Small intestine (tissue), 16 donors: ENCODE data around the gene ZNF107. TPM values are rescaled to one million over a fixed set of nuclear protein-coding genes. Genes with fewer than 3 reads are reported as not detected.

ENCODE experiments used
- DNase-seq, 2 donors: peaks; one replicate each; pipeline versions ENCODE4 v3.0.0 to v3.0.0-alpha.2; 2013
- FAIRE-seq: peaks from 2 replicates; lab custom pipeline; 2012; peaks lifted over from hg19 to GRCh38; lab: Jason Lieb, UNC
- H3K27ac ChIP-seq, 3 donors: one replicate each; pipeline ENCODE4 v1.5.1; 2013; ENCODE audit warnings: low read length in 2 of 3, mild to moderate bottlenecking in 2 of 3, control low read depth in 1 of 3, inconsistent platforms in 1 of 3, low read depth in 1 of 3, moderate library complexity in 1 of 3
- H3K27me3 ChIP-seq, 3 donors: one replicate each; pipeline ENCODE4 v1.6.1; 2013; ENCODE audit warnings: low read length in 3 of 3, inconsistent platforms in 1 of 3; ENCODE audit not compliant: control insufficient read depth in 3 of 3, insufficient read depth in 3 of 3
- H3K36me3 ChIP-seq, 3 donors: one replicate each; pipeline ENCODE4 v1.6.1; 2013; ENCODE audit warnings: low read length in 3 of 3, inconsistent platforms in 1 of 3, low read depth in 1 of 3, mild to moderate bottlenecking in 1 of 3, moderate library complexity in 1 of 3; ENCODE audit not compliant: control insufficient read depth in 3 of 3, insufficient read depth in 2 of 3
- H3K4me1 ChIP-seq, 3 donors: one replicate each; pipeline ENCODE4 v1.6.1; 2013; ENCODE audit warnings: low read length in 2 of 3, inconsistent platforms in 1 of 3, low read depth in 1 of 3, mild to moderate bottlenecking in 1 of 3, moderate library complexity in 1 of 3; ENCODE audit not compliant: control insufficient read depth in 3 of 3, insufficient read depth in 2 of 3
- H3K4me3 ChIP-seq, 3 donors: one replicate each; pipeline ENCODE4 v1.5.1; 2013; ENCODE audit warnings: low read length in 3 of 3, control low read depth in 1 of 3, inconsistent platforms in 1 of 3, low read depth in 1 of 3, mild to moderate bottlenecking in 1 of 3, moderate library complexity in 1 of 3
- H3K9me3 ChIP-seq, 2 donors: one replicate each; pipeline ENCODE4 v1.6.1; 2013; ENCODE audit warnings: low read depth in 1 of 2, low read length in 1 of 2; ENCODE audit not compliant: control insufficient read depth in 2 of 2, insufficient read depth in 1 of 2
- WGBS, 3 donors: extraction: QIAGEN DNeasy Blood & Tissue Kit; methylation state at CpG; one replicate each; pipeline ENCODE4 v1.1.7; 2013; 5-methylcytosine and 5-hydroxymethylcytosine counted together
- long read RNA-seq, 10 donors: transcript quantifications; one replicate each; lab custom pipeline, GENCODE V29; 2026
- polyA plus RNA-seq, 4 donors: library from polyadenylated mRNA; stranded (reverse) in 3 of 4; unstranded in 1 of 4; fragments of 200-250 nt in 3 of 4; fragments of 120-200 nt in 1 of 4; gene quantifications; one replicate each; pipeline versions ENCODE4 v1.2.1 to v1.2.3, GENCODE V29; 2013
- donor health status: healthy with polysubstance abuse.
- donor health status: control.
- donor health status: control.
- donor health status: Bipolar disorder and iron deficiency.
- donor health status: healthy.

ZNF107 gene
- 1 to 10 TPM in 2 of 4 donors, under 1 TPM in 2; 0.81 to 6.2 (median 1.7) TPM for polyA plus RNA-seq
- long read RNA-seq, donor 1, full-length matches to known transcripts: 7 of 7 reads
- long read RNA-seq, donor 1, partial matches to known transcripts: 0 of 7 reads
- long read RNA-seq, donor 1, other reads (novel, unspliced or antisense): 0 of 7 reads
- long read RNA-seq, donor 2, full-length matches to known transcripts: 1 of 1 reads
- long read RNA-seq, donor 2, partial matches to known transcripts: 0 of 1 reads
- long read RNA-seq, donor 2, other reads (novel, unspliced or antisense): 0 of 1 reads
- long read RNA-seq, donor 3, full-length matches to known transcripts: 3 of 3 reads
- long read RNA-seq, donor 3, partial matches to known transcripts: 0 of 3 reads
- long read RNA-seq, donor 3, other reads (novel, unspliced or antisense): 0 of 3 reads
- long read RNA-seq, donor 4: 0 reads
- long read RNA-seq, donor 5, full-length matches to known transcripts: 1 of 1 reads
- long read RNA-seq, donor 5, partial matches to known transcripts: 0 of 1 reads
- long read RNA-seq, donor 5, other reads (novel, unspliced or antisense): 0 of 1 reads
- long read RNA-seq, donor 6, full-length matches to known transcripts: 2 of 2 reads
- long read RNA-seq, donor 6, partial matches to known transcripts: 0 of 2 reads
- long read RNA-seq, donor 6, other reads (novel, unspliced or antisense): 0 of 2 reads
- long read RNA-seq, donor 7, full-length matches to known transcripts: 3 of 8 reads
- long read RNA-seq, donor 7, partial matches to known transcripts: 5 of 8 reads
- long read RNA-seq, donor 7, other reads (novel, unspliced or antisense): 0 of 8 reads
- long read RNA-seq, donor 8, full-length matches to known transcripts: 1 of 1 reads
- long read RNA-seq, donor 8, partial matches to known transcripts: 0 of 1 reads
- long read RNA-seq, donor 8, other reads (novel, unspliced or antisense): 0 of 1 reads
- long read RNA-seq, donor 9, full-length matches to known transcripts: 1 of 1 reads
- long read RNA-seq, donor 9, partial matches to known transcripts: 0 of 1 reads
- long read RNA-seq, donor 9, other reads (novel, unspliced or antisense): 0 of 1 reads
- long read RNA-seq, donor 10, full-length matches to known transcripts: 2 of 9 reads
- long read RNA-seq, donor 10, partial matches to known transcripts: 7 of 9 reads
- long read RNA-seq, donor 10, other reads (novel, unspliced or antisense): 0 of 9 reads

GRCh38 chr7:64665980-64666662 lies at the start of gene ZNF107:
Gene ZNF107, plus strand, starts transcription at chr7:64666133. Its CDS starts 150 bp downstream, at chr7:64666283.
- H3K4me3 ChIP-seq: peak within 1 kb of the TSS; percentile 72 to 91 (median 73)
- H3K36me3 ChIP-seq: peaks cover 0 to 14% (median 2%) of the 10 kb centered on the region in 3 donors
- no peak for FAIRE-seq
- H3K9me3 ChIP-seq: peaks cover 0 to 4% of the 10 kb centered on the region in 2 donors
- 0 to 1% (median 1%) methylated on average over 34 to 37 of the region's 37 CpGs for WGBS, 3 donors
- peak within 1 kb of the TSS; percentile 68 to 95 (median 77) for H3K27ac ChIP-seq
- peak; percentile 87 to 93 for DNase-seq
- H3K4me1 ChIP-seq: no peaks in the 10 kb centered on the region
- H3K27me3 ChIP-seq: no peaks in the 10 kb centered on the region

GRCh38 chr7:64618785-64619456 lies 47.0 kb upstream of the ZNF107 start:
- FAIRE-seq: no peak
- Histone ChIP-seq H3K9me3 (peaks cover 0 to 42% of the 10 kb centered on the region in 2 donors), H3K36me3 (no peaks in the 10 kb centered on the region), H3K4me1 (no peaks in the 10 kb centered on the region), H3K27me3 (no peaks in the 10 kb centered on the region), H3K27ac (no peak overlapping the region), H3K4me3 (no peak overlapping the region)
- DNase-seq: peak; percentile 19 to 27
- 28 to 36% (median 35%) methylated on average over 6 of the region's 6 CpGs for WGBS, 3 donors

- H3K4me3 ChIP-seq: no peak overlapping the region
- H3K27ac ChIP-seq: no peak overlapping the region
- H3K9me3 ChIP-seq: peaks cover 0 to 42% of the 10 kb centered on the region in 2 donors
- no peaks in the 10 kb centered on the region for H3K36me3 ChIP-seq
- FAIRE-seq: no peak
- H3K4me1 ChIP-seq: no peaks in the 10 kb centered on the region
- WGBS, 3 donors: 87 to 94% (median 92%) methylated on average over 1 of the region's 1 CpG
- H3K27me3 ChIP-seq: no peaks in the 10 kb centered on the region
- DNase-seq: peak in 1 of 2 donors; percentile 8
Observed at GRCh38 chr7:64619705-64620104, 46.2 kb upstream of the ZNF107 start.

- no peaks in the 10 kb centered on the region for H3K36me3 ChIP-seq
- H3K4me1 ChIP-seq: no peaks in the 10 kb centered on the region
- H3K4me3 ChIP-seq: no peak overlapping the region
- no peaks in the 10 kb centered on the region for H3K27me3 ChIP-seq
- peaks cover 0 to 42% of the 10 kb centered on the region in 2 donors for H3K9me3 ChIP-seq
- DNase-seq (no peak), FAIRE-seq (no peak)
- 79 to 88% (median 84%) methylated on average over 2 of the region's 2 CpGs for WGBS, 3 donors
- no peak overlapping the region for H3K27ac ChIP-seq
Observed at GRCh38 chr7:64621656-64622055, 44.3 kb upstream of the ZNF107 start.

GRCh38 chr7:64625114-64626082 lies 40.5 kb upstream of the ZNF107 start:
- H3K4me3 ChIP-seq: no peak overlapping the region
- peaks cover 0 to 26% of the 10 kb centered on the region in 2 donors for H3K9me3 ChIP-seq
- H3K36me3 ChIP-seq: no peaks in the 10 kb centered on the region
- 22 to 32% (median 31%) methylated on average over 12 of the region's 12 CpGs for WGBS, 3 donors
- H3K4me1 ChIP-seq: no peaks in the 10 kb centered on the region
- no peaks in the 10 kb centered on the region for H3K27me3 ChIP-seq
- DNase-seq: peak in 1 of 2 donors; percentile 1
- FAIRE-seq: no peak
- no peak overlapping the region for H3K27ac ChIP-seq

GRCh38 chr7:64626083-64626469 lies 39.9 kb upstream of the ZNF107 start:
- H3K27ac ChIP-seq: no peak overlapping the region
- H3K36me3 ChIP-seq: no peaks in the 10 kb centered on the region
- H3K27me3 ChIP-seq: no peaks in the 10 kb centered on the region
- no peak overlapping the region for H3K4me3 ChIP-seq
- no peaks in the 10 kb centered on the region for H3K4me1 ChIP-seq
- whole genome bisulfite sequencing, 3 donors: 62 to 79% (median 71%) methylated on average over 5 of the region's 5 CpGs
- DNase-seq: no peak
- FAIRE-seq: no peak
- peaks cover 0 to 23% of the 10 kb centered on the region in 2 donors for H3K9me3 ChIP-seq

GRCh38 chr7:64626557-64626956 lies 39.4 kb upstream of the ZNF107 start:
- Histone ChIP-seq H3K27me3 (no peaks in the 10 kb centered on the region), H3K4me3 (no peak overlapping the region), H3K4me1 (no peaks in the 10 kb centered on the region), H3K9me3 (peaks cover 0 to 22% of the 10 kb centered on the region in 2 donors), H3K36me3 (no peaks in the 10 kb centered on the region), H3K27ac (no peak overlapping the region)
- FAIRE-seq (no peak), DNase-seq (no peak)
- WGBS, 3 donors: 44 to 55% (median 53%) methylated on average over 2 of the region's 2 CpGs
